ENCODE results near the gene QSOX2.

DNA sequence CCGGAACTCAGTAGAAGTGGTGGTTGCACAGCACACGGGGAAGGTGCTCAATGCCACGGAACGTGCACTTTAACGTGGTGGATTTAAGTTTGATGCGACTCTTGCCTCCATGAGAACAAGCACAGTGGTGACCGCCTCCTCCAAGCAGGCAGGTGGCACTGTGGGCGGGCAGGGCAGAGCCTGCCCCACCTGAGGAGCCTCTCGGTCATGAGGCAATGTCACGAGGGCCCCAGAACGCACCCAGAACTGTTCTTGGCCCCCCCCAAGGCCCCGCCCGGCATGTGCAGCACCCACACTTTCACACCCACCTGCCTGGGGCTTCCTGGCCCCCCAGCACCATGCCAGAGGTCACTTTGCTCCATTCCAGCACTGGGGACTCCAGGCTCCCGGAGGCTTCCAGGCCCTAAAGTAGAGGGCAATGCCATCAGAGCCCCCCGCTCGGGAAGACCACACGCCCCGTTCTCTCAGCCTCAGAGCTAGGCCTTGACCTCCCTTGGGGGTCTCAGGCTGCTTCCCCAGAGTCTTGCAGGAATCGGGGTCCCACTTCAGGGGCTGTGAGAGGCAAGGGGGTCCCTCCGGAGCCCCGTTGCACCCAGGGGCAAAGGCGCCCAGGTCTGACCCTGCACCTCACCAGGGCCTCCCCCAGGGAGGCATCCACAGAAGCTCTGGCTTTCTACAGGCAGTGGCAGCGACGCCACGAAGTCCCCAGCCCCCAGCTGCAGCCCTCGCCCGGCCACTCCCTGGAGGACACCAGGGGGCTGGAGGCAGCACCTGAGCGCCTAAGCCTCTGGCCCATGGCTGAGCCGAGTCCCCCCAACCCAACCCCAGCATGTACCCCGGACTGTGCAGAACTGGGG is 44.3 kb upstream of the QSOX2 start:
- TF ChIP-seq, protein P1, sequence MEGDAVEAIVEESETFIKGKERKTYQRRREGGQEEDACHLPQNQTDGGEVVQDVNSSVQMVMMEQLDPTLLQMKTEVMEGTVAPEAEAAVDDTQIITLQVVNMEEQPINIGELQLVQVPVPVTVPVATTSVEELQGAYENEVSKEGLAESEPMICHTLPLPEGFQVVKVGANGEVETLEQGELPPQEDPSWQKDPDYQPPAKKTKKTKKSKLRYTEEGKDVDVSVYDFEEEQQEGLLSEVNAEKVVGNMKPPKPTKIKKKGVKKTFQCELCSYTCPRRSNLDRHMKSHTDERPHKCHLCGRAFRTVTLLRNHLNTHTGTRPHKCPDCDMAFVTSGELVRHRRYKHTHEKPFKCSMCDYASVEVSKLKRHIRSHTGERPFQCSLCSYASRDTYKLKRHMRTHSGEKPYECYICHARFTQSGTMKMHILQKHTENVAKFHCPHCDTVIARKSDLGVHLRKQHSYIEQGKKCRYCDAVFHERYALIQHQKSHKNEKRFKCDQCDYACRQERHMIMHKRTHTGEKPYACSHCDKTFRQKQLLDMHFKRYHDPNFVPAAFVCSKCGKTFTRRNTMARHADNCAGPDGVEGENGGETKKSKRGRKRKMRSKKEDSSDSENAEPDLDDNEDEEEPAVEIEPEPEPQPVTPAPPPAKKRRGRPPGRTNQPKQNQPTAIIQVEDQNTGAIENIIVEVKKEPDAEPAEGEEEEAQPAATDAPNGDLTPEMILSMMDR (IDR thresholded peaks at IDR 0.05 in 8 of 11, conservative IDR thresholded peaks at IDR 0.05 in 3 of 11), result no peak
- no peak for TF ChIP-seq POLR2A (IDR thresholded peaks at IDR 0.05)
- TF ChIP-seq POLR2AphosphoS5 (IDR thresholded peaks at IDR 0.05), result no peak
